Activated CD4-positive, alpha-beta T cell treated with anti-CD3 and anti-CD28 coated beads for 48 hours (primary cell): ENCODE data around the gene ZSCAN30.
"Not testable (repeated sequence)": the region's sequence is repeated elsewhere in the genome, so short reads cannot be mapped to it uniquely, and the experiment has no call there.

ENCODE experiments used
- DNase-seq: peaks from one replicate; pipeline ENCODE4 v3.0.0-alpha.2; 2020

Gene ZSCAN30

DNA sequence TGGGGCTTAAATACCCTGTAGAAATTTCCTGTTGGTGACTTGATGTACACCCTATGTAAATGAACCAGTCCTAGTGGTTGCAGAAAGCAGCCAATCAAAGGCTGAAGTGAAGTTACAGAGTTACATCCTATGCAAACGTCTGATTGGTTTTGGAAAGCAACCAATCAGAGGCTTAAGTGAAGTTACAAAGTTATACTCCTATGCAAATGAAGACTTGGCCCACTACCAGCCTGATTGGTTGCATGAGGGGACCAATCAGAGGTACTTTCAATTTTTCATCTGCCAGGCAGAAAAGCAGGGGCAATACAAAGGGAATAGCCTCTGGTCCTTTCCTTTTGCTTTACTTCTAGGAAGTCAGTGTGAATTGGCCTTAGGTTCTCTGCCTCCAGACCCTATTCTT lies 62.8 kb downstream of the ZSCAN30 start:
- DNase-seq, result no peak

DNA sequence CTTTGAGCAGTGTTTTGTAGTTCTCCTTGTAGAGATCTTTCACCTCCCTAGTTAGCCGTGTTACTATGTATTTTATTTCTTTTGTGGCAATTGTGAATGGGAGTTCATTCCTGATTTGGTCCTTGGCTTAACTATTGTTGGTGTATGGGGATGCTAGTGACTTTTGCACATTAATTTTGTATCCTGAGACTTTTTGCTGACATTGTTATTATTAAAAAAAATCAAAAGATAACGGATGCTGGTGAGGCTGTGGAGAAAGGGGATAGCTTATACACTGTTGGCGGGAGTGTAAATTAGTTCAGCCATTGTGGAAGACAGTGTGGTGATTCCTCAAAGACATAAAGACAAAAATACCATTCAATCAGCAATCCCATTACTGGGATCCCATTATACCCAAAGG lies 66.2 kb downstream of the ZSCAN30 start:
- no peak for DNase-seq

DNA sequence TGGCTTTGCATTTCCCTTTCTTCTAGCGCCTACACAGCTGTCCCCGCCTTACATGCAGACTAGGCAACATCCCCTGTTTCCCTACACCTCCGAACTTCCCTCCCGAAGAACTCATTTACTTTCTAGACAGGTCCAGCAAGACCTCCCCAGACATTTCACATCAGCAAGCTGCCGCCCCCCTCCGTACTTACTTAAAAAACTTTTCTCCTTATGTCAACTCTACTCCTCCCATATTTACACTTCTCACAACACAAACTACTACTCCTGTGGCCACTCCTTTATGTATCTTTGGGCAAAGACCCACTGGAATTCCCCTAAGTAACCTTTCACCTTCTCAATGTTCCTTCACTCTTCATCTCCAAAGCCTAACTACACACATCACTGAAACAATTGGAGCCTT lies 69.6 kb downstream of the ZSCAN30 start:
- DNase-seq, result no peak

DNA sequence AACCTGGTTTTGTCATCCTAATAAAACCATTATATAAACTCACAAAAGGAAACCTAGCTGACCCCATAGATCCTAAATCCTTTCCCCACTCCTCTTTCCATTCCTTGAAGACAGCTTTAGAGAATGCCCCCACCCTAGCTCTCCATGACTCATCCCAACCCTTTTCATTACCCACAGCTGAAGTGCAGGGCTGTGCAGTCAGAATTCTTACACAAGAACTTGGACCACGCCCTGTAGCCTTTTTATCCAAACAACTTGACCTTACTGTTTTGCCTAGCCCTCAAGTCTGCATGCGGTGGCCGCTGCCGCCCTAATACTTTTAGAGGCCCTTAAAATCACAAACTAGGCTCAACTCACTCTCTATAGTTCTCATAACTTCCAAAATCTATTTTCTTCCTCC lies 70.7 kb downstream of the ZSCAN30 start:
- not testable (repeated sequence) for DNase-seq

DNA sequence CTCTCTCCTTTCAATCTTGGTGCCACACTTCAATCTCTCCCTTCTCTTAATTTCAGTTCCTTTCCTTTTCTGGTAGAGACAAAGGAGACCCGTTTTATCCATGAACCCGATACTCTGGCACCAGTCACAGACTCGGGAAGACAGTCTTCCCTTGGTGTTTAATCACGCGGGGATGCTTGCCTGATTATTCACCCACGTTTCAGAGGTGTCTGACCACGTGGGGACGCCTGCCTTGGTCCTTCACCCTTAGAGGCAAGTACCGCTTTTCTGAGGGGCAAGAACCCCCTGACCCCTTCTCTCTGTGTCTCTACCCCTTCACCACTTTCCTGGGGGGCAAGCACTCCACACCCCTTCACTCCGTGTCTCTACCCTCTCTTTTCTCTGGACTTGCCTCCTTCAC lies 73.4 kb downstream of the ZSCAN30 start:
- not testable (repeated sequence) for DNase-seq

DNA sequence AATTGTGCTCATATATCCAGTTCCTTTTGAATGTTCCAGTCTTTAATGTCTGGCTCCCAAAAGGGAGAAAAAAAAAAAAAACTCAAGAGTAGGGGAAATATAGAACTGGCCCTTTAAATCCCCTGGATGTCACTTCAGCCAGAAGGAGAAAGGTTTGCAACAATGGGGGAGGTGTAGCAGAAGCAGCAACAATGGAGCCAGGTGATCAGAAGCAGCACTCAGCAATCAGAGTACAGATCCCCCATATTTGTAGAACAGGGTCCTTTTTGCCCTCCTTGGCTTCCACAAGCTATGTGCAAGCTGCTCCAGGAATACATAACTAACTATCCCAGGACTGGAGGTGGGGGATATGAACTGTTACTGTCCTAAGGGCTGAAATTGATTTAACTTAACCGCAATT lies 75.0 kb downstream of the ZSCAN30 start:
- DNase-seq, result no peak

DNA sequence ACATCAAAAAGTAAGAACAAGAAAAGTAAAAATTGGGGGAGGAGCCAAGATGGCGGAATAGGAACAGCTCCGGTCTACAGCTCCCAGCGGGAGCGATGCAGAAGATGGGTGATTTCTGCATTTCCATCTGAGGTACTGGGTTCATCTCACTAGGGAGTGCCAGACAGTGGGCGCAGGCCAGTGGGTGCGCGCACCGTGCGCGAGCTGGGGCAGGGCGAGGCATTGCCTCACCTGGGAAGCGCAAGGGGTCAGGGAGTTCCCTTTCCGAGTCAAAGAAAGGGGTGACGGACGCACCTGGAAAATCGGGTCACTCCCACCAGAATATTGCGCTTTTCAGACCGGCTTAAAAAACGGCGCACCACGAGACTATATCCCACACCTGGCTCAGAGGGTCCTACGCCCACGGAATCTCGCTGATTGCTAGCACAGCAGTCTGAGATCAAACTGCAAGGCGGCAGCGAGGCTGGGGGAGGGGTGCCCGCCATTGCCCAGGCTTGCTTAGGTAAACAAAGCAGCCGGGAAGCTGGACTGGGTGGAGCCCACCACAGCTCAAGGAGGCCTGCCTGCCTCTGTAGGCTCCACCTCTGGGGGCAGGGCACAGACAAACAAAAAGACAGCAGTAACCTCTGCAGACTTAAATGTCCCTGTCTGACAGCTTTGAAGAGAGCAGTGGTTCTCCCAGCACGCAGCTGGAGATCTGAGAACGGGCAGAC lies 84.1 kb downstream of the ZSCAN30 start:
- DNase-seq, result not testable (repeated sequence)

DNA sequence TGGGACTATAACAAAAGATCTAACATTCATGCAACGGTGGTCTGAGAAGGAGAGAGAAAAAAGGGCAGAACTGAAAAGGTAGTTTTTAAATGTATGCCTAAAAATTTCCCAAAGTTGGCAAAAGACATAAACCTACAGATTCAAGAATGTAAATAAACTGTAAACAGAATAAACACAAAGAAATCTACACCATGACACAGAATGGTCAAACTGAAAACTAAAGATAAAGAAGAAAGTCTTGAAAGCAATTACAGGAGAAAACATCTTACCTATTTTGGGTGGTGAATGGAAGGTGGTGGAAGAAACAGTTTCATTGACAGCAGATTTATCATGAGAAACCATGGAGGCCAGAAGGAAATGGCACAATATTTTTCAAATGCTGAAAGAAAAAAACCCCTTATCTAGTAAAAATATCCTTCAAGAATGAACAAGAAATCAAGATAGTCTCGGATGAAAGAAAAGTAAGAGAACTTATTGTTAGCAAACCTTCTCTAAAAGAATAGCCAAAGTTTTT lies 84.8 kb downstream of the ZSCAN30 start:
- no peak for DNase-seq

DNA sequence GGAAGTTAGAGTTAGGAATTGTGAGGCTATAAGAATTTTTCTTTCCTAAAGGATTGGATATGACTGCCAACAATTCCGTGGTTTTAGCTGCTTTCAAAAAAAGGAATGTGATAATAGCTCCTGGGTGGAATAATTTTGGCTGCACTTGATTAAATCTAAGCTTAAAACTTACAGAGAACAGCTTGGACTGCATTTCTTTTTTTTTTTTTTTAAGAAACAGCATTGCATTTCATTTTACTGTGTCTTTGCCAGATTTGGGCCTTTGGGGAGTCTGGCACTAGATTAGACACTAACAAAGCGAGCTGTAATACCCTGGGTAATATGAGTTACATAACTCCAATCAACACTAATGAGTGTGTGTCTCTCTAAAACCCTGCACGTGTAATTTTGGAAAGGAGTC lies 87.0 kb downstream of the ZSCAN30 start:
- DNase-seq, result no peak

DNA sequence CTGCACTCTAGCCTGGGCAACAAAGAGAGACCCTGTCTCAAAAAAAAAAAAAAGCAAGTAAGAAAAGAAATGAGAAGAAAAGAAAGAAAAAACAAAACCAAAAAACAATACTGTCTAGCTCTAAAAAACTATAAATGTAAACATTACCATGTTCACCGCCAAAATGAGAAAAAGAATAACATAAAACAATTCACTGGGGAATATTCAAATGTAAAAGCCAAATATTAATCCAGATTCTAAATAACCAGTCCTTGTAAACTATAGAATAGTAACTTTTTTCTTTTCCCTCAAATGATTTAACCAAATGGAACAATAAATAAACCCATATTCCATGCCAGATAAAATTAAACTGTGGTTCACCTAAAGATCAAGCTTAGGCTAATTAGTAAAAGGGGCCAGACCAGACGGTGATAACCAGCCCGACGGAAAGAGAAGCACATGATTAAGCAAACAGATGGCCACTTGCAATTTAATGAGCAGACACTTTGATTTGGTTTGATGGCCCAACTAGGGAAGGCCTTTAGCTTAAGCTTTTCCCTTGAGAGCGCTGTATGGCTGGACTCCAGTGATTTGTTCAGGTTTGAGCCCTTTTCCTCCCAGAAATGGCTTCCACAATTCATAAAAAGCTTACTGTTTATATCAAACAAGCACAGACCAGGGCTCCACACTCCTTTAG lies 88.6 kb downstream of the ZSCAN30 start:
- no peak for DNase-seq
